Endothelial cell of umbilical vein (primary cell): Measurements from ENCODE around the gene PAN3. TPM values are rescaled to one million over a fixed set of nuclear protein-coding genes. Genes with fewer than 3 reads are reported as not detected.

Experiments
- BruUV-seq: library from RNA; stranded (reverse); fragments of 400-500 nt; replicated peaks from 2 replicates; lab custom pipeline; 2021; lab: Mats Ljungman, UMichigan
- CTCF ChIA-PET: fragments of 300-600, 350-600 bp; sonication (Branson Sonifier 250); formaldehyde crosslinking; loops from one replicate; lab custom pipeline; 2021; ENCODE audit warnings: antibody characterized with exemption, inconsistent platforms; lab: Charles Lee
- POLR2A ChIA-PET: fragments of 300-600, 350-600 bp; sonication (Branson Sonifier 250); formaldehyde crosslinking; loops from one replicate; lab custom pipeline; 2021; ENCODE audit warnings: antibody characterized with exemption, inconsistent platforms; lab: Charles Lee
- DNase-seq: peaks from one replicate; pipeline ENCODE4 v3.0.0-alpha.2; 2011; ENCODE audit warnings: low read depth, low spot score
- FAIRE-seq: peaks from 2 replicates; lab custom pipeline; 2011; peaks lifted over from hg19 to GRCh38; lab: Jason Lieb, UNC
- H2AFZ ChIP-seq: 2 replicates; pipeline ENCODE4 v1.6.0; 2012; ENCODE audit warnings: low read depth, low read length, control low read depth, inconsistent platforms
- H3K27ac ChIP-seq: 2 replicates; pipeline ENCODE4 v1.5.1; 2011; ENCODE audit warnings: low read depth, mild to moderate bottlenecking, control low read depth, low read length, moderate library complexity; ENCODE audit not compliant: insufficient read depth
- H3K27me3 ChIP-seq, 2 experiments: 2 replicates each; pipeline versions ENCODE4 v1.6.0 to v1.6.1; 2011; ENCODE audit warnings: low read length in 2 of 2, mixed read lengths in 1 of 2; ENCODE audit not compliant: control insufficient read depth in 2 of 2, insufficient read depth in 2 of 2
- H3K36me3 ChIP-seq, 2 experiments: 2 replicates in 1 of 2; 3 replicates in 1 of 2; pipeline ENCODE4 v1.5.1; 2011; ENCODE audit warnings: low read length in 2 of 2, mild to moderate bottlenecking in 1 of 2, moderate library complexity in 1 of 2; ENCODE audit not compliant: control insufficient read depth in 2 of 2, insufficient read depth in 2 of 2; ENCODE audit errors: extremely low read depth in 1 of 2
- H3K4me1 ChIP-seq: 3 replicates; pipeline ENCODE4 v1.5.1; 2011; ENCODE audit warnings: mild to moderate bottlenecking, low read length; ENCODE audit not compliant: control insufficient read depth, insufficient read depth; ENCODE audit errors: extremely low read depth
- H3K4me2 ChIP-seq: 2 replicates; pipeline ENCODE4 v1.6.1; 2011; ENCODE audit warnings: low read length, control low read depth, mixed read lengths; ENCODE audit not compliant: insufficient read depth
- H3K4me3 ChIP-seq, 3 experiments: fragments of 200-600 bp in 1 of 3; sonication (generic), shearing (Covaris generic) in 1 of 3; replicated peaks in 1 of 3; 2 replicates each; pipeline ENCODE4 v1.5.1; 2011 to 2016; ENCODE audit warnings: control low read depth in 3 of 3, low read length in 3 of 3, mild to moderate bottlenecking in 2 of 3, inconsistent platforms in 1 of 3, low read depth in 1 of 3, moderate library complexity in 1 of 3; ENCODE audit not compliant: insufficient read depth in 1 of 3
- H3K79me2 ChIP-seq: 2 replicates; pipeline ENCODE4 v1.6.0; 2012; ENCODE audit warnings: low read length, inconsistent platforms; ENCODE audit not compliant: control insufficient read depth, insufficient read depth
- H3K9ac ChIP-seq: replicated peaks from 2 replicates; pipeline ENCODE3; 2011; ENCODE audit warnings: low read length, control low read depth; ENCODE audit not compliant: insufficient read depth; ENCODE audit errors: extremely low read depth
- H3K9me1 ChIP-seq: replicated peaks from 3 replicates; pipeline ENCODE4 v1.6.0; 2011; ENCODE audit warnings: mild to moderate bottlenecking, low read length; ENCODE audit not compliant: control insufficient read depth, insufficient read depth; ENCODE audit errors: extremely low read depth
- H3K9me3 ChIP-seq: replicated peaks from 2 replicates; pipeline ENCODE4 v1.5.1; 2012; ENCODE audit warnings: low read length, inconsistent platforms; ENCODE audit not compliant: control insufficient read depth, insufficient read depth
- H4K20me1 ChIP-seq: replicated peaks from 2 replicates; pipeline ENCODE3; 2011; ENCODE audit warnings: mild to moderate bottlenecking, low read length; ENCODE audit not compliant: control insufficient read depth, insufficient read depth; ENCODE audit errors: extremely low read depth
- CTCF ChIP-seq, 2 donors: IDR thresholded peaks; 1 replicate in 1 of 2; 2 replicates in 1 of 2; pipeline ENCODE4 v1.5.1; 2011; ENCODE audit warnings: low read length in 2 of 2, mild to moderate bottlenecking in 2 of 2, moderate library complexity in 2 of 2, control low read depth in 1 of 2, inconsistent platforms in 1 of 2, low read depth in 1 of 2; ENCODE audit not compliant: insufficient read depth in 1 of 2; ENCODE audit errors: extremely low read depth in 1 of 2
- EZH2 ChIP-seq: IDR thresholded peaks from 2 replicates; pipeline ENCODE4 v1.6.1; 2012; ENCODE audit warnings: borderline replicate concordance, low read depth, mild to moderate bottlenecking, moderate library complexity, low read length, inconsistent platforms; ENCODE audit not compliant: severe bottlenecking
- FOS ChIP-seq: IDR thresholded peaks from 2 replicates; pipeline ENCODE4 v1.6.1; 2011; ENCODE audit warnings: mild to moderate bottlenecking, low read length, moderate library complexity, borderline replicate concordance; ENCODE audit not compliant: insufficient read depth
- GATA2 ChIP-seq: IDR thresholded peaks from 2 replicates; pipeline ENCODE4 v1.7.0; 2011; ENCODE audit warnings: low read depth, mild to moderate bottlenecking, moderate library complexity, mixed read lengths, low read length; ENCODE audit not compliant: insufficient read length, insufficient read depth
- JUN ChIP-seq: IDR thresholded peaks from 2 replicates; pipeline ENCODE4 v1.6.1; 2011; ENCODE audit warnings: borderline replicate concordance, low read depth; ENCODE audit not compliant: insufficient read length, insufficient read depth
- MAX ChIP-seq: IDR thresholded peaks from 2 replicates; pipeline ENCODE4 v1.6.1; 2011; ENCODE audit not compliant: insufficient read depth, insufficient read length
- MYC ChIP-seq: IDR thresholded peaks from one replicate; pipeline ENCODE4 v1.6.1; 2011; ENCODE audit warnings: mild to moderate bottlenecking, low read depth, low read length
- POLR2A ChIP-seq: IDR thresholded peaks from 2 replicates; pipeline ENCODE4 v1.6.1; 2012; ENCODE audit warnings: low read depth, mild to moderate bottlenecking, control low read depth, low read length
- POLR2AphosphoS5 ChIP-seq: IDR thresholded peaks from 2 replicates; pipeline ENCODE4 v1.6.1; 2012; ENCODE audit warnings: low read depth, mild to moderate bottlenecking, control low read depth, low read length, moderate library complexity; ENCODE audit not compliant: insufficient read depth
- dilution Hi-C: fragments of 300-500 bp; cut with MboI; formaldehyde crosslinking; loops from one replicate; pipeline ENCODE4 v1.15.0; 2019; ENCODE audit warnings: low sequenced_read_pairs; ENCODE audit not compliant: extremely low pct_ligation_motif_present
- intact Hi-C: fragments of 100-400 bp; cut with micrococcal nuclease; formaldehyde crosslinking; loops from one replicate; pipeline ENCODE4 v1.10.0; 2022
- polyA plus RNA-seq, 4 experiments: library from polyadenylated mRNA; depleted of rRNA in 3 of 4; stranded (reverse) in 3 of 4; unstranded in 1 of 4; fragments of >200 nt; gene quantifications; 2 replicates each; pipeline versions ENCODE4 v1.2.1 to v1.2.3, GENCODE V29; 2011 to 2012; ENCODE audit warnings: missing spikeins in 1 of 4
- total RNA-seq: library from RNA; stranded (reverse); gene quantifications from 2 replicates; pipeline ENCODE4 v1.2.3, GENCODE V29; 2021

Gene PAN3
- total and polyA plus RNA-seq, 2 donors (not counting 3 experiments of a cell fraction or from before 2014, with no cell fraction given) = 8.5 to 31.9 TPM

GRCh38 chr13:28128926-28129325 lies 9.4 kb upstream of the PAN3 start:
- TF ChIP-seq JUN = no peak
- no peak for TF ChIP-seq GATA2
- TF ChIP-seq FOS = no peak
- no peak for TF ChIP-seq CTCF (IDR thresholded peaks at IDR 0.05; ENCODE audit: extremely low read depth in 1 of 2, insufficient read depth in 1 of 2, low read depth in 1 of 2, low read length in 2 of 2)
- no peak for TF ChIP-seq MYC
- TF ChIP-seq EZH2 = no peak
- no peak for TF ChIP-seq MAX
- no peak for TF ChIP-seq POLR2A
- no peak for TF ChIP-seq POLR2AphosphoS5
- H3K27ac ChIP-seq = no peak overlapping the region
- no peak overlapping the region for H2AFZ ChIP-seq
- no peaks in the 10 kb centered on the region for H3K79me2 ChIP-seq
- no peaks in the 10 kb centered on the region for H3K9me3 ChIP-seq
- ChIA-PET POLR2A (interaction anchor here (0.6 kb wide), 1 partner anchor 32 kb away, joined by 3 read pairs; no protein-coding TSS in a partner anchor), CTCF (interaction anchor here (0.8 kb wide), 1 partner anchor 12 kb away, joined by 3 read pairs; no protein-coding TSS in a partner anchor)
- no peak overlapping the region for H3K4me3 ChIP-seq
- DNase-seq (no peak), FAIRE-seq (no peak)
- BruUV-seq = no TSS peak
- H3K4me2 ChIP-seq = no peak overlapping the region
- no peaks in the 10 kb centered on the region for H3K4me1 ChIP-seq
- H3K27me3 ChIP-seq = peaks cover 3 to 11% of the 10 kb centered on the region in 2 experiments
- no peaks in the 10 kb centered on the region for H4K20me1 ChIP-seq
- no peaks in the 10 kb centered on the region for H3K36me3 ChIP-seq
- H3K9me1 ChIP-seq = no peaks in the 10 kb centered on the region
- no peak overlapping the region for H3K9ac ChIP-seq
- dilution Hi-C loops (no loop called here), intact Hi-C loops (no loop called here)
